Effector memory CD4-positive, alpha-beta T cell (primary cell): Measurements from ENCODE around the gene SDHAF3.

Experiments used
- DNase-seq, 3 donors: peaks; one replicate each; pipeline ENCODE4 v3.0.0-alpha.2; 2020
- H3K27ac ChIP-seq: 2 replicates; pipeline ENCODE4 v1.7.0; 2013; ENCODE audit warnings: mild to moderate bottlenecking, low read length, moderate library complexity; ENCODE audit not compliant: insufficient read depth, poor library complexity, severe bottlenecking
- H3K27me3 ChIP-seq: replicated peaks from 2 replicates; pipeline ENCODE4 v1.7.0; 2013; ENCODE audit warnings: mild to moderate bottlenecking, low read length; ENCODE audit not compliant: insufficient read depth, control insufficient read depth, poor library complexity, severe bottlenecking
- H3K36me3 ChIP-seq: 2 replicates; pipeline ENCODE4 v1.7.0; 2013; ENCODE audit warnings: mild to moderate bottlenecking, low read length, moderate library complexity; ENCODE audit not compliant: control insufficient read depth, insufficient read depth
- H3K4me1 ChIP-seq: 2 replicates; pipeline ENCODE4 v1.7.0; 2013; ENCODE audit warnings: low read length, mild to moderate bottlenecking; ENCODE audit not compliant: control insufficient read depth, insufficient read depth, poor library complexity, severe bottlenecking
- H3K4me3 ChIP-seq: 2 replicates; pipeline ENCODE4 v1.7.0; 2013; ENCODE audit warnings: low read length, low read depth, mild to moderate bottlenecking; ENCODE audit not compliant: insufficient read depth, poor library complexity, severe bottlenecking
- H3K9me3 ChIP-seq: 2 replicates; pipeline ENCODE4 v1.7.0; 2013; ENCODE audit warnings: mild to moderate bottlenecking, low read length, moderate library complexity; ENCODE audit not compliant: control insufficient read depth

Gene SDHAF3

DNA sequence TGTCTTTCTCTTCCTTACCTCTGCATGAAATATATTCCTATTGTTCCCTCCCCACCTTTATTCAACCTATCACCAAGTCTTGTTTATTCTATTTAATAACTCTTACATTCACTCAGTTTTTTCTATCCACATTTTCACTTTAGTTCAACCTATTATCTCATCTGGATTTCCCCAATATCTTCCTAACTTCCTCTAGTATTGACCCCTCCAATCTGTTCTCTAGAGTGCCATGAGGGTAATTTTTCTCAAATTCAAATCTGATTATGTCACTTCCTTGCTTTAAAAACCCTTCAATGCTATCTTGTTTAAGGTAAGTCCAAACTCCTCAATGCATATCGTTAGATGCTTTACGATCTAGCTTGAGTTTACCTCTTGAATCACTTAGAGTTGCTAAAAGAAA is 86.5 kb downstream of the SDHAF3 start:
- no peak overlapping the region for H3K27ac ChIP-seq

DNA sequence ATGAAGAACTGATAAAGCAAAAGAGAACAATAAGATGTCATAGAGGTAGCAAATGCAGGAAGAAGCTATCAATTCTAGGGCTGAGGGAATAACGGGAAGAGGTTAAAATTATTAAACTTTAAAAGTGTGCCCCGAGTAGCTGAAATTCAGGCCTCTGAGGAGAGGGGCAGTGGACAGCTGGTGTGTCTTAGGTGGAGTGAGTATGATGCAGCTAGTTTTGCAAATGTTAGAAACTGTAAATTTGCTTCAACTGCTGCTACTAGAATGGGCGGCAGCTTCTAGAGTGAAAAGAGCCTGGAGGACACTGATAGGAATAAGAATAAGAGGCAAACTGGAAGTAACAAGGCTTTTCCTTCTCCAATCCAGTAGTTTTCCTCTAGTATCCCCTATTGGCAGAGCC is 87.3 kb downstream of the SDHAF3 start:
- no peak overlapping the region for H3K27ac ChIP-seq
- H3K9me3 ChIP-seq: no peaks in the 10 kb centered on the region
- no peaks in the 10 kb centered on the region for H3K4me1 ChIP-seq
- H3K27me3 ChIP-seq: no peaks in the 10 kb centered on the region
- H3K4me3 ChIP-seq: no peak overlapping the region
- no peak for DNase-seq
- no peaks in the 10 kb centered on the region for H3K36me3 ChIP-seq

More for the DNA sequence above, 86.5 kb downstream of the SDHAF3 start:
- Histone ChIP-seq H3K27me3 (no peaks in the 10 kb centered on the region), H3K9me3 (no peaks in the 10 kb centered on the region), H3K4me3 (no peak overlapping the region), H3K36me3 (no peaks in the 10 kb centered on the region), H3K4me1 (no peaks in the 10 kb centered on the region)
- DNase-seq: no peak

DNA sequence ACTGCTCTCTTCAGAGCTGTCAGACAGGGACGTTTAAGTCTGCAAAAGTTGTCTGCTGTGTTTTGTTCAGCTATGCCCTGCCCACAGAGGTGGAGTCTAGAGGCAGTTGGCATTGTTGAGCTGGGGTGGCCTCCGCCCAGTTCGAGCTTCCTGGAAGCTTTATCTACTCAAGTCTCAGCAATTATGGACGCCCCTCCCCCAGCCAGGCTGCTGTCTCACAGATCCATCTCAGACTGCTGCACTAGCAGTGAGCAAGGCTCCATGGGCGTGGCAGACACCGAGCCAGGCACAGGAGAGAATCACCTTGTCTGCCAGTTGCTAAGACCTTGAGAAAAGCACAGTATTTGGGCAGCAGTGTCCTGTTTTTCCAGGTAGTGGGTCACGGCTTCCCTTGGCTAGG is 98.1 kb downstream of the SDHAF3 start:
- Histone ChIP-seq H3K27me3 (no peaks in the 10 kb centered on the region), H3K4me1 (no peaks in the 10 kb centered on the region), H3K36me3 (no peaks in the 10 kb centered on the region), H3K27ac (no peak overlapping the region), H3K4me3 (no peak overlapping the region), H3K9me3 (no peaks in the 10 kb centered on the region)
- no peak for DNase-seq

DNA sequence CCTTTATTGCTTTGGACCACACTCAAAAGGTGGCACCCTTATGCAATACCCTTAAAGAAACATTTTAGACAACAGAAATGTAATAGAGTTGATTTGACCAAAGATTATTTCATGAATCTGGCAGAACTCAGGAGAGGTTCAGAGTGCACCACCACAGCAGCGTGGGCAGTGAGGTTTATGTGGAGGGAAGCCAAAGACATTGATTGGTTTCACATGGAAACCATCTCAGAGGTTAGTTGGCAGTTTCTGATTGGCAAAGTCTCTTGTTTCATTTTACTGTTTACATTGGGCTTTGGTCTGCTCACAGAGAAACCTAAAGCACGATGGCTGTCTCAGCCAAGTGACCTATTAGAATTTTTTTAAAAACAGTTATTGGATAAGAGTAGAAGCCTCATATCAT is 101.3 kb downstream of the SDHAF3 start:
- Histone ChIP-seq H3K36me3 (no peaks in the 10 kb centered on the region), H3K4me3 (no peak overlapping the region), H3K27ac (no peak overlapping the region), H3K27me3 (no peaks in the 10 kb centered on the region), H3K4me1 (no peaks in the 10 kb centered on the region), H3K9me3 (no peaks in the 10 kb centered on the region)
- no peak for DNase-seq

DNA sequence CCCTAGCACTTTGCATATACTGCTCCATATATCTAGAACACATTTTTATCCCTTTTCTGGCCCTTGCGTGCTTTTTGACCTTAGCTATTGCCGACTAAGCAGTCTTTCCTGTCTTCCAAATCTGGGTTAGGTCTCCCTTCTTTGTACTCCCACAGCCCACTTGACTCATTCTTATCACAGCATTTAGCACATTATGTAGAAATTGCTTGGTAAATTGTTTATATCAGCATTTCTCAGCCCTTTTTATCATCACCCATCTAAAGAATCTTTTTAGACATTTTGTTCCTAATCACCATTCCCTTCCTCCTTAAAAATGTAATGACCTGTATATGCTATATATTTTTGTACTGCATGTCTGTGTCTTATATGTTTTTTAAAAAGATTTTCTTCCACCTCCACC is 101.7 kb downstream of the SDHAF3 start:
- DNase-seq: no peak
- no peaks in the 10 kb centered on the region for H3K36me3 ChIP-seq
- H3K9me3 ChIP-seq: no peaks in the 10 kb centered on the region
- no peak overlapping the region for H3K4me3 ChIP-seq
- no peaks in the 10 kb centered on the region for H3K27me3 ChIP-seq
- no peak overlapping the region for H3K27ac ChIP-seq
- no peaks in the 10 kb centered on the region for H3K4me1 ChIP-seq

DNA sequence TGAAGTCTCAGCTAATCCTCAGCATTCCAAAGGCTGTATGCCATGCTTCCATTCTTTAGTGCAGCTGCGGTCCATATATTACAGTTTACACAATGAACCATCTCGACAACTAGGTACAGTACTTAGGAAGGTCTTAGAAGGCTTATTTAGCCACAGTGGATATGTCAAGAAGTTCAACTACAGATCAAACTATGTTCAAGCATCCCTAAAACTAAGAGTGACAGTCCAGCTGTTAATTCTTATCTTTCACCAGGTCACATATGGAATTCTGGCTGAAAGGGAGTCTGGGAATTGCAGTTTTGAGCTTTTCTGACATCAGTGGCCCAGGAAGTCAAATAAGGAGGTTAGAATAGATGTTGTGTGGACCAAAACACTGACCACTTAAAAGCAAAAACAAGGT is 106.8 kb downstream of the SDHAF3 start:
- Histone ChIP-seq H3K4me3 (no peak overlapping the region), H3K36me3 (no peaks in the 10 kb centered on the region), H3K9me3 (no peaks in the 10 kb centered on the region), H3K27ac (no peak overlapping the region), H3K27me3 (no peaks in the 10 kb centered on the region), H3K4me1 (no peaks in the 10 kb centered on the region)
- DNase-seq: no peak

DNA sequence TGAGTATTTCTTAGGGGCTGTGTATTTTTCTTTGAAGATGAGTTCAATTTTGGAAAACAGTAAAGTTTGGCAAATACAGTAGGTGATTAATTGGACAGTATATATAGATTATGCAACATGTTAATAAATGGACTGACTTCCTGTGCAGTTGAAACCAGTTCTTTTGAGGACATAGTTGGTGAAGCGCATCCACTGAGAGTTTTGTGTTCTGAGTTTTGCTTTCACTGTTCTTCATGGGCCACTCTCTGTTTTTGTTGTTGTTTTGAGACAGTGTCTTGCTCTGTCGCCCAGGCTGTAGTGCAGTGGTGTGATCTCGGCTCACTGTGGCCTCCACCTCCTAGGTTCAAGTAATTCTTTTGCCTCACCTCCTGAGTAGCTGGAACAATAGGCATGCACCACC is 109.0 kb downstream of the SDHAF3 start:
- no peaks in the 10 kb centered on the region for H3K4me1 ChIP-seq
- H3K4me3 ChIP-seq: no peak overlapping the region
- no peaks in the 10 kb centered on the region for H3K36me3 ChIP-seq
- H3K27me3 ChIP-seq: no peaks in the 10 kb centered on the region
- H3K27ac ChIP-seq: no peak overlapping the region
- no peaks in the 10 kb centered on the region for H3K9me3 ChIP-seq
- no peak for DNase-seq
